Measurements from ENCODE around the gene PATJ.
"Not testable (repeated sequence)": the region's sequence is repeated elsewhere in the genome, so short reads cannot be mapped to it uniquely, and the experiment has no call there.

PATJ gene, protein sequence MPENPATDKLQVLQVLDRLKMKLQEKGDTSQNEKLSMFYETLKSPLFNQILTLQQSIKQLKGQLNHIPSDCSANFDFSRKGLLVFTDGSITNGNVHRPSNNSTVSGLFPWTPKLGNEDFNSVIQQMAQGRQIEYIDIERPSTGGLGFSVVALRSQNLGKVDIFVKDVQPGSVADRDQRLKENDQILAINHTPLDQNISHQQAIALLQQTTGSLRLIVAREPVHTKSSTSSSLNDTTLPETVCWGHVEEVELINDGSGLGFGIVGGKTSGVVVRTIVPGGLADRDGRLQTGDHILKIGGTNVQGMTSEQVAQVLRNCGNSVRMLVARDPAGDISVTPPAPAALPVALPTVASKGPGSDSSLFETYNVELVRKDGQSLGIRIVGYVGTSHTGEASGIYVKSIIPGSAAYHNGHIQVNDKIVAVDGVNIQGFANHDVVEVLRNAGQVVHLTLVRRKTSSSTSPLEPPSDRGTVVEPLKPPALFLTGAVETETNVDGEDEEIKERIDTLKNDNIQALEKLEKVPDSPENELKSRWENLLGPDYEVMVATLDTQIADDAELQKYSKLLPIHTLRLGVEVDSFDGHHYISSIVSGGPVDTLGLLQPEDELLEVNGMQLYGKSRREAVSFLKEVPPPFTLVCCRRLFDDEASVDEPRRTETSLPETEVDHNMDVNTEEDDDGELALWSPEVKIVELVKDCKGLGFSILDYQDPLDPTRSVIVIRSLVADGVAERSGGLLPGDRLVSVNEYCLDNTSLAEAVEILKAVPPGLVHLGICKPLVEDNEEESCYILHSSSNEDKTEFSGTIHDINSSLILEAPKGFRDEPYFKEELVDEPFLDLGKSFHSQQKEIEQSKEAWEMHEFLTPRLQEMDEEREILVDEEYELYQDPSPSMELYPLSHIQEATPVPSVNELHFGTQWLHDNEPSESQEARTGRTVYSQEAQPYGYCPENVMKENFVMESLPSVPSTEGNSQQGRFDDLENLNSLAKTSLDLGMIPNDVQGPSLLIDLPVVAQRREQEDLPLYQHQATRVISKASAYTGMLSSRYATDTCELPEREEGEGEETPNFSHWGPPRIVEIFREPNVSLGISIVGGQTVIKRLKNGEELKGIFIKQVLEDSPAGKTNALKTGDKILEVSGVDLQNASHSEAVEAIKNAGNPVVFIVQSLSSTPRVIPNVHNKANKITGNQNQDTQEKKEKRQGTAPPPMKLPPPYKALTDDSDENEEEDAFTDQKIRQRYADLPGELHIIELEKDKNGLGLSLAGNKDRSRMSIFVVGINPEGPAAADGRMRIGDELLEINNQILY (N-terminal part only)

DNA sequence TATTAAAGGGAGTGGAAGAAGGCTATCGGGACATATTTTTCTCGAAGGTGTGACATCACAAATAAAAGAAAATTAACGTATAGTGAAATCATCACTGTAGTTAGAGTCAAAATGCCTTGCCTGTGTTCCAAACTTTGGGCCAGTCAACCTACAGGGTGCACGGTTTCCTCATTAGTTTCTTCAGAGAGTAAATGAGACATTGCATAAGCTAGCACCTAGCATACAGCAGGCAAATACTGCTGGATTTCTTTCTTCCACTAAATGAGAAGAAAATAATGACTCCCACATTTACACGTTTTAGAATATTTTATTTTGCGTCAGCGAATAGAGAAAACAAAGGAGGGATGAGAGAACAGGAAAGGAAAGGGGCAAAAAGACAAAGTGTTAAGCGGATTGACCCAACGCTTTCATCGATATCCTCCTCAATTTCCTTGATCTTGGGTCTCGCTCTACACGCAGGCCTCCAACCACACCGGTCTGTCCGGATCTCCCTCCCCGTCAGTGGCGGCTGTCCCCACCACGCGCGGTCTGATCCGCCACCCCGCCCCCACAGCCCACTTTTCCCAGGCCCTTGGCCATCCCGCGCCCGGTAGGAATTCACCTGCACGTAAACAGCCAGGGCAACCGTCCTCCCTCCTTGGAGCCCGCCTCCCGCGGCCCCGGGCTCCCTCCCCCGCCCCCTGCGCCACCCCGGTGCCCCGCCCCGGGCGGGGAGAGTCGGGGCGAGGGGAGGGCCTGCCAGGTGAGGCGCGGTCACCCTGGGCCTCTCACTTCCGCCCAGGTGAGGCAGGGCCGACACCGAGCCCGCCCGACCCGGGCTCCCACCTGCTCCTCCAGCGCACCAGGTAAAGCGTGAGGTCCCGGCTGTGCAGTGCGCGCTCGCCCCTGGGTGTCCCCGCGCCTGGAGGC, at the start of gene PATJ:
Gene PATJ (plus strand): TSS at position 770 of the 909 bp plus-strand sequence. CDS start 20,413 bp downstream, outside the sequence.
- no peak for DNase-seq

DNA sequence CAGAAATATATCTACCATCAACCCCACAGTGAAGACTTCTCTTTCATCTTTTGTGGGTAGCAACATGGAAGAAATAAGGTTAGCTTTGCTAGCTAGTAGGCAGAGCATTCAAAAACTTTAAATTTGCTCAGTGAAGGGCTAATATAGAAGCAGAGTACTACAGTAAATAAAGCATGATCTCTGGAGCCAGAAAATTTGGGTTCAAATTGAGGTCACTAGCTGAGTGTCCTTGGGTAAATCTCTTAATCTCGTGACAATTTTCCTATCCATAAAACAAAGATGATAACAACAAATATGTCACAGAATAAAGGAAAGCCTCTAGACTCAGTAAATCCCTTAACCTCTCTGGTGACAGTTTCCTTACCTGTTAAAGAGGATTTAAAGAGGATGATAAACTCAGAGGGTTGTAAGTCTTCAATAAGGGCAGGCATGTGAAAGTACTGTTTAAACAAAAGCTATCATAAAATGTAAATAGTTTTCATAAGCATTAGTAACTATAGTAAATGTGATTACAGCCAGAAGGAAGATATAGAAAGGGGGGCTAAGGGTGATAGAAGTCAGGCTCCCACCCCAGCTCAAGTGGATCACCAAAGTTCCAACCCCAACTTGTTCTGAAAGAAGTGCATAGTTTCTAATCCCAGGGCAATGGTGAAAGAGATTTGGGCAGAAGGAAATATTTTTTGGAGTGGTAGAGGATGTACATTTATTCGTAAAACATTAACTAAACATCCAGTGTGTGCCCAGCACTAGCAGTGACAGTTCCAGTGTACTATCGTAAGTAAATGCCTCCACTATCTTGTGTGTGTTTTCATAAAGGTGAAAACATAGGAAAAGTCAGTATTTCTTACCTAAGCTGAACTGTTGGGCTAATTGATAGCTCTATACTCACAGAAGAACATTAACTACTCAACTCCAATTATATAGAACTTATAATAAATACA, 42.1 kb upstream of the PATJ start:
- no peak for DNase-seq

DNA sequence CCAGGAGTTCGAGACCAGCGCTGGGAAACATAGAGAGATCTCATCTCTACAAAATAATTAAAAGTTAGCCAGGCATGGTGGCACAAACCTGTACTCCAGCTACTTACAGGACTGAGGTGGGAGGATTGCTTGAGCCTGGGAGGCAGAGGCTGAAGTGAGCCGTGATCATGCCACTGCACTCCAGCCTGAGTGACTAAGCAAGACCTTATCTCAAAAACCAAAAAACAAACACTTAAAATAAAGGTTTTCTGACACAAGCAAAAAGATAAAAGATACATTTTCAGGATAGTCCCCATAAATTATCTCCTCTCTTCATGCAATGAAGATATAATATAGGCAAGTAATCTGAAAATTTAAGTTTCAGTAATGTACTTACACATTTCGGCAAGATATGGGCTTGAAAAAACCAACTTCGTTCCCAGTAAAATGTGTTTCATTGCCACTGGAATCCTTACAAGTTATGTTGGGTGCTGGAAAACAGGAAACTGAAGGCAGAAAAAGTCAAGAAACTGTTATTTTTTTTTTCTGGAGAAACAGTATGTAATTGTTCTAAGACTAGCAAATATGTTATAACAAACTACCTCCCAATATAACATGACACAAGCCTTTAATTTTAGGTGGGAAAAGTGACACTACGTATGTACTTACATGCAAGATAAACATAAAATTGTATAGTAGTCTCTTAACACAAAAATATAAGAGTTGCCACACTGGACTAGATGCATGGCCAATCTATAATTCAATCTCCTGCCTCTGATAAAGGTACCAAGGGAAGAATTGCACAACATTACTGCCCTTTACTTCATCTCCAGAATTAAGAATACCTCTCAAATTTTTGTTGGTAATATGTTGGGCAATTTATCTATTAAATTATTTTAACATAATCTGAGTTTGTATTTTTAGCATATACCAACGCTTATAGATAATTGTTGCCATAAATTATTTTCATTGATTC, 33.0 kb upstream of the PATJ start:
- no peak for DNase-seq

DNA sequence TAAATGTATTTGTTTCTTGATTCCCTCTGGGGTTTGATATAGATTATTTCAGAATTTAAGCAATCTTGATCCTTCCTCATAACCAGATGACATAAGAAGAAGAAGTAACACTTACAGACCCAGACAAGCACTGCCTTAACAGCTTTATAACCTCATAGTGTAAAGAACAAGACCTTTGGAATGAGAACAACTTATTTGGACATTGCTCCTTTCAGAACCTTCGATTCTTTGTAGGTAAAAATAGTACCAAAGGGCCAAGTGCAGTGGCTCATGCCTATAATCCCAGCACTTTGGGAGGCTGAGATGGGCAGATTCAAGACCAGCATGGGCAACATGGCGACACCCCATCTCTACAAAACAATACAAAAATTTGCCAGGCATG, 32.4 kb upstream of the PATJ start:
- DNase-seq = no peak

DNA sequence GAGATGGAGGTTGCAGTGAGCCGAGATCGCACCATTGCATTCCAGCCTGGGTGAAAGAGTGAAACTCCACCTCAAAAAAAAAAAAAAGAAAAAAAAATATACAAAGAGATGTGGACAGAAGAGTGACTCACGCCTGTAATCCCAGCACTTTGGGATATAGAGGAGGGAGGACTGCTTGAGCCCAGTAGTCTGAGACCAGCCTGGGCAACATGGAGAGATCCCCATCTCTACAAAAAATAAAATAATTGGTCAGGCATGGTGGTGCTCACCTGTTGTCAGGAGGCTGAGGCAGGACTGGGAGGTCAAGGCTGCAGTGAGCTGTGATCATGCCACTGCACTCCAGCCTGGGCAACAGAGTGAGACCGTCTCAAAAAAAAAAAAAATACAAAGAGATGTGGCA, 31.0 kb upstream of the PATJ start:
- DNase-seq = not testable (repeated sequence)

DNA sequence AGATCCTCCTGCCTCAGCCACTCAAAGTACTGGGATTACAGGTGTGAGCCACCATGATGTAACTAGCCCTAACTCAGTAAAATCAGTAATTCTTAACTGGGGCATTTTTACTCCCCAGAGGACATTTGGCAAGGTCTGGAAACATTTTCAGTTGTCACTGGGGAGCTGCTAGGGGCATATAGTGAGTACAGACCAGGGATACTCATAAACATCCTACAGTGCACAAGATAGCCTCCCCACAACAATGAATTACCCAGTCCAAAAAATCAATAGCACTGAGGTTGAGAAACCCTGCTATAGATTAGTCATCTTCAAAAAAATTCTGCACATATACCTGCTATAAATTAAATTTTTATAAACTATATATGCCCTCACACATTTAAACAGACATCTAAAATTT, 30.3 kb upstream of the PATJ start:
- DNase-seq = no peak

DNA sequence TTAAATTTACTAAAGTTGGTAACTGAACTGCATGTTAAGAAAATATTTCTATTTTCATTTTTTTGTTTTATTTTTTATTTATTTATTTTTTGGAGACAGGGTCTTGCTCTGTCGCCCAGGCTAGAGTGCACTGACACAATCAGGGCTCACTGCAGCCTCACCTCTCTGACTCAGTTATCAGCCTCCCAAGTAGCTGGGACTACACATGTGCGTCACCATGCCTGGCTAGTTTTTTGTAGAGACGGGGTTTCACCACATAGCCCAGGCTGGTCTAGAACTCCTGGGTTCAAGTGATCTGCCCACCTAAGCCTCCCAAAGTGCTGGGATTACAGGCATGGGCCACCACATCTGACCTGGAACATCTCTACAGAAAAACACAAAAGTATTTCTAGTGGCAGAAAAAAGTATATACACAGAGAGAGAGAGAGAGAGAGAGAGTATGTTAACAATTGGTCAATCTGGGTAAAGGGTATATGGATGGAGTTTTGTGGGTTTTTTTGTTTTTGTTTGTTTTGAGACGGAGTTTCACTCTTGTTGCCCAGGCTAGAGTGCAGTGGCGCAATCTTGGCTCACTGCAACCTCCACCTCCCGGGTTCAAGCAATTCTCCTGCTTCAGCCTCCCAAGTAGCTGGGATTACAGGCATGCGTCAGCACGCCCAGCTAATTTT, 23.1 kb upstream of the PATJ start:
- DNase-seq = not testable (repeated sequence)

DNA sequence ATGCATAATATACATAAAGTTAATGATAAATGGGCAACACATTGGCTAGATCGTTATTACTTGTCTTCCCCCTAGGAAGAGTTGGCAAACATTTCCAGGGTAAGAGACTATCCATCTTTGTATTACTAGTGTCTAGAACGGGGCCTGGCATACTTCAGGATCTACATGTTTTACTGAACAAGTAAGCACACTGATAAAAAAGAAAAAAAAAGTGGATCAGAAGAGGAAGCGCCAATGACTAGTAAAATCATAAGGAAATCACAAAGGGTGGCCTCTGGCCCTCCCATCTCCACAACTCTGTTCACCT, 17.8 kb upstream of the PATJ start:
- no peak for DNase-seq

DNA sequence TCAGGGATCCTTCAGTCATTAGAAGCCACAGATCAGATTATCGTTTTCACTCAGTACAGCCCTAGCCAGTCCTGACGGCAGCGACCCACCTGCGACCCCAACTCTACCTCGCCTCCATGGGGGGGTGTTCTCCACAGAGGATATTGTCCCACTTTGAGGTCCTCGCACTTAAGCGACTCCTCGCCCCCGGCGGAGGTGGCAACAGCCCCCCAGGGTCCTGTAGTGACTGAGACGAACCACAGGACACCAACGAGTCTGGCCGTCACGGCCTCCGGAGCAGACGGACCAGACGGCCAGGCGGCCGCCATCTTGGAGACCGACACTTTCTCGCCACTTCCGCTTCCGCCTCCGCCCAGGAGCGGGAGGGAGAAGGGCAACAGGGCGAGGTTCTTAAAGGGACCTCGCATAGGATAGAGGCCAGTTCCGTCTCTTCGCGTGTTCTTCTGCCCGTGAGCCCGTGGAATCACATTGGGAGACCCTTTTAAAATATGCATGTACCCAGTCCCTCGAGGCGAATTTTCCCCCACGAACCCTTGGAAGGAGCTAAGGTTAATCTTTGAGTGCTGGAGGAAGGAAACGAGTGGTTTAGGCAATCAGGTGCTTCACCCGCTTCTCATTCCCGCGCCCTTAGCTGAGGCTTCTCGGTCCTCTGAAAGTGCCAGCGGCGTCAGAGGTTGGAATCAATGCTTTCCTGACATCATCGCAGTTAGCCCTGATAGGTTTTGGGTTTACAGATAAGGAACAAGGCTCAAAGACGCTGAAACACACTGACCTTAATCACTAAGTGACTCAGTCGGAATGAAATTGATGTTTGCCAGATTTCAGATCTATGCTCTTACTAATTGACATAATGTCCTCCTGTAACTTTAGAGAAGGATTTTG, 17.2 kb upstream of the PATJ start, which contains the start of gene TM2D1:
Gene TM2D1 (minus strand): TSS at position 329 of the 882 bp plus-strand sequence. CDS start 21 bp downstream, at position 308.
- peak; percentile 83 for DNase-seq

DNA sequence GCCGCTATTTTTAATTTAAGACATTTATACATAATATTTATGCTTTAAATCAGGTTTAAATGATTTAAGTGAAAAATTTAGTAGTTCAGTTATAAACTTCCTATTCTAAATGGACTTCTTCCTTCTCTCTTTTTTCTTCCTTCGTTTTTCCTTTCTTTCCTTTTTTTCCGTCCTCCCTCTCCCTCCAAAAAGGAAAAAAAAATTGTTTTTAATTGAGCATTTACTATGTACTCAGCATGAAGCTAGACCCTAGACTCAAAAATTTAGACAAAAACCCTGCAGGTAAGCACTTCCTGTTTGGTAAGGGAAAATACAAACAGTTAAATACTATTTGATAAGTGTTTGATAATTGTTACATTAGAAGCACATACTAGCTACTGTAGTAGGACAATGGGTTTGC, 14.7 kb upstream of the PATJ start:
- no peak for DNase-seq

DNA sequence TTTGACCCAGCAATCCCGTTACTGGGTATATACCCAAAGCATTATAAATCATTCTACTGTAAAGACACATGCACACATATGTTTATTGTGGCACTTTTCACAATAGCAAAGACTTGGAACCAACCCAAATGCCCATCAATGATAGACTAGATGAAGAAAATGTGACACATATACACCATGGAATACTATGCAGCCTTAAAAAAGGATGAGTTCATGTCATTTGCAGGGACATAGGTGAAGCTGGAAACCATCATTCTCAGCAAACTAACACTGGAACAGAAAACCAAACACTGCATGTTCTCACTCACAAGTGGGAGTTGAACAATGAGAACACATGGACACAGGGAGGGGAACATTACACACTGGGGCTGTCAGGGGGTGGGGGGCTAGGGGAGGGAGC, 11.6 kb upstream of the PATJ start:
- not testable (repeated sequence) for DNase-seq

DNA sequence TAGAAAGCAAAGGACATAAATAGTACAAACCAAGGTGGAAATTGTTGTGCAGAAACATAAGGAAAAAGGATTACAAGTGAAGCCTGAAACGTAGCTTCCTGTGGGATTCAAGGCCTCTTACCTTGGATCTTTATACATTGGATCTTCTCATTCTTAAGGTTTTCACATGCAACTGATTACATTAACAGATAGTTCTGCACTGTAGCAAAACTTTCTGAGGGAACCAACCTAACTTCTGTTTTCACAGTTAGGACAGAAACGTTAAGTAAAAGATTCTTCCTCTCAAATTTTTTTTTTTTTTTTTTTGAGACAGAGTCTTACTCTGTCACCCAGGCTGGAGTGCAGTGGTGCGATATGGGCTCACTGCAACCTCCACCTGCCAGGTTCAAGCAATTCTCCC, 9.6 kb upstream of the PATJ start:
- DNase-seq = no peak

DNA sequence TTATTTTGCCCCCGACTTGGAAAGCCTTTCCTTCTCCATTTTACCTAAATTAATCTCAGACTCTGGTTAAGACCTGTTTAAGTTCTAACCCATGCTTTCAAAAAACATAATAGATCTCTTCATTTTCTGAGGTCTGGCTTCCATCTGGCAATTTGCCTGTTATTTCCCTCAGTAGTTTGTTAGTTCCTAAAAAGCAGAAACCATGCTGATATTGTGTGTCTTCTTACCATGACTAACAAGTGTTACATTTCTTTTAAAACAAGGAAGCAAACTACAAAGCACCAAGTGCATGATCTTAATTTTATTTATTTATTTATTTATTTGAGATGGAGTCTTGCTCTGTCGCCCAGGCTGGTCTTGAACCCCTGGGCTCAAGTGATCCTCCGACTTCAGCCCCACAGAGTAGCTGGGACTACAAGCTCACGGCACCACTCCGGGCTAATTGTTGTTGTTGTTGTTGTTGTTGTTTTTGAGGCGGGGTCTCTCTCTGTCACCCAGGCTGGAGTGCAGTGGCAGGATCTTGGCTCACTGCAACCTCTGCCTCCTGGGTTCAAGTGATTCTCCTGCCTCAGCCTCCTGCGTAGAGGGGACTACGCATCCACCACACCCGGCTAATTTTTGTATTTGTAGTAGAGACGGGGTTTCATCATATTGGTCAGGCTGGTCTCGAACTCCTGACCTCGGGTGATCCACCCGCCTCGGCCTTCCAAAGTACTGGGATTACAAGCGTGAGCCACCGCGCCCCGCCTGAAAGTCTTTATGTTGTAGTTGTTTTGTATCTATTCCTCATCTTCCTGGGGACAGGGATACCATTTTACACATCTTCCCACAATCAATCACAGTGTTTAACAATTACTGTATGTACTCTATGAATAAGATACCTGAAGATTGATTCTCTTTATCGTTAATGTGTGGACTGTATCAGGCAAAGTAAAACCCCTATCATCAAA, 1.3 kb upstream of the PATJ start:
- DNase-seq = no peak

DNA sequence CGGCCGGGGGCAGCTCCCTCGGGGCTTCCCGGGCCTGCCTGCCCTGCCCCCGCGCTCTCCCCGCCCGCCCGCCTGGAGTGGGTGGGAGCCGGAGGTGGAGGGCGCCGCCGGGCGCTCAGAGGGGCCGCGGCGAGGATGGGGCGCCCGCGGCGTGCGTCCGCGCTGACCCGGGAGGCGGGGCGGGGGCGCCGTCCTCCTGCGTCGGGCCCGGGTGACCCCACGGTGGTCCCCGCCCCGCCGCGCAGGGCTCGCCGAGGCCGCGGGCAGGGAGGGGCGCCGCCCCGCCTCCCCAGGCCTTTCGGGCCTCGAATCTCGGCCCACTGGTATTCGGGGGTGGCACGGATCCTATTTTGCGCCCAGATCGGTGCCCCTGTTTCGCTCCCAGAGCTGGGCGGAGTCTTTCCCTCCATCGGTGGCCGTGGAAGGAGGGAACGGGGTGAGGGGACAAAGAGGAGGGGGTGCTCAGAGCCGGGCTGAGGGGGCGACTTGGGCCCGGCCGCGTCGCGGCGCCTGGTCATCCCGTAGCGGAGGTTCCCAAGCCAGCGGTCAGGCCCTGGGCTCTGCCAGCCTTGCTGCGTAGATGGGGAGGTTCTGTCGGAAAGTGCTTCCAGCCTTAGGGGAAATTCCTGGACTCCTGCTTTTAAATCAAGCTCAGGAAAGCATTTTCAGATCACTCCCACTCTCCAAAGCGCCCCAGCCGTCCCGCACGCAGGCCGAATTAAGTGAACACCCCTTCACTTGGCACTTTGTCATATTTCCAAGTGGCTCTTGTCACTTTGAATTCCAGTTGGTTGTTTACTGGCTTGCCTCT, 545 bp downstream of the PATJ start:
- no peak for DNase-seq

DNA sequence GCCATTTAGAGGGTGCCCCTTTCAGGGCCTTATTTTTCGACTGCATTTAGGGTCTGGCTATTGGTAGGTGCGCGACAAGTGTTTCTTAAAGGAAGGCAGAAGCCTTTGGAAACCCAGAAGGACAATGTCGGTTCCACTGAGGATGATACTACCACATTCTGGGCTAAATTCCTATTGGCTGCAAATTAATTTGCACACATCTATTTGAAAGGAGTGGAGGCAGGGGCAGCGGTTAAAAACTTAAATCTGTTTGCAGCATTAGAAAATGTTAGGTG, 1.1 kb downstream of the PATJ start:
- DNase-seq = no peak

Measured in NCI-H1694 (cell line).